ENCODE results near the gene SRRD.

Gene SRRD

GRCh38 chr22:26439559-26439958 is 44.1 kb upstream of the SRRD start:
- ChIA-PET CTCF (interaction anchor here (0.9 to 1.6 kb wide), 3 partner anchors 17 to 73 kb away, joined by 3 to 8 read pairs (median 3); no protein-coding TSS in a partner anchor), POLR2A (interaction anchor here (0.7 kb wide), 1 partner anchor 199 kb away, joined by 3 read pairs; no protein-coding TSS in a partner anchor)
- H3K4me3 ChIP-seq (ENCODE audit: low read depth, low read length), result no peak overlapping the region
- DNase-seq (ENCODE audit: low read depth, low spot score), result no peak
- no peak for TF ChIP-seq CTCF (IDR thresholded peaks at IDR 0.05; ENCODE audit: insufficient read depth, low read length, missing control alignments)

GRCh38 chr22:26442086-26442756 is 41.5 kb upstream of the SRRD start:
- ChIA-PET POLR2A (no interaction called here), CTCF (interaction anchor here (1.3 to 10.2 kb wide), 3 partner anchors 12 to 75 kb away, joined by 5 to 86 read pairs (median 7); no protein-coding TSS in a partner anchor)
- DNase-seq (ENCODE audit: low read depth, low spot score), result no peak
- no peak overlapping the region for H3K4me3 ChIP-seq (ENCODE audit: low read depth, low read length)
- no peak for TF ChIP-seq CTCF (IDR thresholded peaks at IDR 0.05; ENCODE audit: insufficient read depth, low read length, missing control alignments)

- no peak for DNase-seq (ENCODE audit: low read depth, low spot score)
- CTCF ChIA-PET, result interaction anchor here (1.0 to 10.2 kb wide), 2 partner anchors 17 to 49 kb away, joined by 3 to 86 read pairs; no protein-coding TSS in a partner anchor
- no peak for TF ChIP-seq CTCF (IDR thresholded peaks at IDR 0.05; ENCODE audit: insufficient read depth, low read length, missing control alignments)
- no peak overlapping the region for H3K4me3 ChIP-seq (ENCODE audit: low read depth, low read length)
- POLR2A ChIA-PET, result interaction anchor here (0.6 kb wide), 1 partner anchor 16 kb away, joined by 3 read pairs; no protein-coding TSS in a partner anchor
Observed at GRCh38 chr22:26443901-26444690, 39.6 kb upstream of the SRRD start.

- DNase-seq (ENCODE audit: low read depth, low spot score), result no peak
- CTCF ChIA-PET, result interaction anchor here (1.0 to 10.2 kb wide), 2 partner anchors 17 to 49 kb away, joined by 3 to 86 read pairs; no protein-coding TSS in a partner anchor
- POLR2A ChIA-PET, result no interaction called here
Observed at GRCh38 chr22:26444777-26445176, 38.9 kb upstream of the SRRD start.

GRCh38 chr22:26445577-26446275 is 38.0 kb upstream of the SRRD start:
- H3K4me3 ChIP-seq (ENCODE audit: low read depth, low read length), result no peak overlapping the region
- ChIA-PET POLR2A (no interaction called here), CTCF (interaction anchor here (0.8 to 10.2 kb wide), 5 partner anchors 8 to 80 kb away, joined by 3 to 86 read pairs (median 4); no protein-coding TSS in a partner anchor)
- no peak for TF ChIP-seq CTCF (IDR thresholded peaks at IDR 0.05; ENCODE audit: insufficient read depth, low read length, missing control alignments)
- DNase-seq (ENCODE audit: low read depth, low spot score), result no peak

More at GRCh38 chr22:26444777-26445176, 38.9 kb upstream of the SRRD start:
- no peak overlapping the region for H3K4me3 ChIP-seq (ENCODE audit: low read depth, low read length)
- TF ChIP-seq CTCF (IDR thresholded peaks at IDR 0.05; ENCODE audit: insufficient read depth, low read length, missing control alignments), result no peak

Measured in AG04449 (cell line).